Neural progenitor cell (in vitro differentiated cells): ENCODE results near the gene GPRC5D. TPM values are rescaled to one million over a fixed set of nuclear protein-coding genes. Genes with fewer than 3 reads are reported as not detected.

Experiments used
- DNase-seq: peaks from one replicate; pipeline ENCODE4 v3.0.0-alpha.2; 2016; ENCODE audit warnings: low spot score
- H2AFZ ChIP-seq: fragments of 200-600 bp; sonication (generic); replicated peaks from 2 replicates; pipeline ENCODE4 v1.6.1; 2016; ENCODE audit warnings: antibody characterized with exemption
- H3F3A ChIP-seq: fragments of 200-600 bp; sonication (generic); 2 replicates; pipeline ENCODE4 v1.6.1; 2016; ENCODE audit warnings: antibody characterized with exemption, low read depth
- H3K27ac ChIP-seq: fragments of 200-600 bp; sonication (generic); 2 replicates; pipeline ENCODE4 v1.5.1; 2016; ENCODE audit warnings: mild to moderate bottlenecking
- H3K27me3 ChIP-seq: fragments of 200-600 bp; sonication (generic); 2 replicates; pipeline ENCODE4 v1.6.1; 2016; ENCODE audit warnings: mild to moderate bottlenecking, moderate library complexity
- H3K36me3 ChIP-seq: fragments of 200-600 bp; sonication (generic); 2 replicates; pipeline ENCODE4 v1.5.1; 2016
- H3K4me1 ChIP-seq: fragments of 200-600 bp; sonication (generic); 2 replicates; pipeline ENCODE4 v1.6.1; 2016; ENCODE audit warnings: mixed run types
- H3K4me2 ChIP-seq: fragments of 200-600 bp; sonication (generic); 2 replicates; pipeline ENCODE4 v1.6.1; 2016
- H3K4me3 ChIP-seq: fragments of 200-600 bp; sonication (generic); 2 replicates; pipeline ENCODE4 v1.5.1; 2016
- H3K79me2 ChIP-seq: fragments of 200-600 bp; sonication (generic); 2 replicates; pipeline ENCODE4 v1.6.1; 2016; ENCODE audit warnings: low read depth
- H3K9ac ChIP-seq: fragments of 200-600 bp; sonication (generic); 2 replicates; pipeline ENCODE4 v1.6.1; 2016
- H3K9me3 ChIP-seq: fragments of 200-600 bp; sonication (generic); 2 replicates; pipeline ENCODE4 v1.5.1; 2016; ENCODE audit warnings: low read depth
- H4K20me1 ChIP-seq: fragments of 200-600 bp; sonication (generic); 2 replicates; pipeline ENCODE4 v1.6.1; 2016; ENCODE audit warnings: low read depth
- H3K27ac Mint-ChIP-seq: 3 replicates; pipeline ENCODE4 v1.8.0; 2021; ENCODE audit warnings: mixed read lengths
- H3K27me3 Mint-ChIP-seq: 2 replicates; pipeline ENCODE4 v1.8.0; 2022; ENCODE audit warnings: low read depth, mild to moderate bottlenecking, inconsistent platforms, moderate library complexity, mixed read lengths; ENCODE audit not compliant: insufficient read depth
- H3K36me3 Mint-ChIP-seq: 3 replicates; pipeline ENCODE4 v1.8.0; 2021; ENCODE audit warnings: mixed read lengths
- H3K4me1 Mint-ChIP-seq: 3 replicates; pipeline ENCODE4 v1.8.0; 2021; ENCODE audit warnings: mixed read lengths
- H3K4me3 Mint-ChIP-seq: 3 replicates; pipeline ENCODE4 v1.8.0; 2021; ENCODE audit warnings: mild to moderate bottlenecking, moderate library complexity, mixed read lengths
- H3K9me3 Mint-ChIP-seq: 3 replicates; pipeline ENCODE4 v1.8.0; 2020; ENCODE audit warnings: mixed read lengths
- EZH2 ChIP-seq: fragments of 200-600 bp; sonication (generic); IDR thresholded peaks from 2 replicates; pipeline ENCODE4 v1.6.1; 2017; ENCODE audit warnings: antibody characterized with exemption, mild to moderate bottlenecking, moderate library complexity
- EZH2phosphoT487 ChIP-seq: fragments of 200-600 bp; sonication (generic); IDR thresholded peaks from 2 replicates; pipeline ENCODE4 v1.6.1; 2017; ENCODE audit warnings: antibody characterized with exemption
- total RNA-seq: library from RNA; depleted of rRNA; stranded (reverse); fragments of >200 nt; gene quantifications from 2 replicates; pipeline ENCODE4 v1.2.3, GENCODE V29; 2015; ENCODE audit warnings: low replicate concordance
- TF ChIP-seq, protein P1 (sequence below): fragments of 200-600 bp; sonication (generic); IDR thresholded peaks from 2 replicates; pipeline ENCODE4 v1.5.1; 2017; ENCODE audit warnings: antibody characterized with exemption, mild to moderate bottlenecking

The GPRC5D gene
- total RNA-seq, 1 donor from 2014 or later = not detected

DNA sequence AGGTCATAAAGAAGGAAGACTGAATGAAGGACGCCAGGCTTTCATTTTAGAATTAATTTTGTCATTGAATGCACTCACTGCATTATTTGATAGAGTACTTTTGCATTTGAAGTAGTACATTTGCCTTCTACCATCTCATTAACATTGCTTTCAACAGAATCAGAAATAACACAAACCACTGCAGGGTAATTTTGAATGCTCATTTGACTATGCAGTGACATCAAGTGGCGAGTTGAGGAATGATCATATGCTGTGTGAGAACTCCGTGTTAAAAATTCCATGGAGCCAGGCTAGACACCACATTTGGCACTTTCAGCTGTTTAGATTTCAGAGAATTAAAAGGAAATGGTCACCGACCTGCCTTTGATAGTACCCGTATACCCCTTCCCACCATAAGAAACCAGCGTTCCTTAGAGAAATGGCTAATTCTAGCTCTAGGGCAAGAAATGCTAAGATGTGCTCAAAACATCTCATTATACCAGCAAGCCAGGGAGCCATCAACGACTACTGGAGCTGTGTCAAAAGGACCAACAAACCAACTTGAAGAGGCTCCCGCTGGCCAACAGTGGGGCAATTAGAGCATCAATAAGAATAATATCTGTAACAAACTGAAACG is 31.6 kb upstream of the GPRC5D start:
- no peak overlapping the region for H3K4me3 Mint-ChIP-seq
- Histone ChIP-seq H3K9me3 (no peaks in the 10 kb centered on the region), H2AFZ (no peak overlapping the region), H4K20me1 (no peaks in the 10 kb centered on the region), H3K4me2 (no peak overlapping the region), H3K4me1 (no peaks in the 10 kb centered on the region), H3K4me3 (no peak overlapping the region), H3K79me2 (no peaks in the 10 kb centered on the region), H3F3A (no peaks in the 10 kb centered on the region), H3K27me3 (no peaks in the 10 kb centered on the region), H3K27ac (no peak overlapping the region), H3K9ac (no peak overlapping the region), H3K36me3 (no peaks in the 10 kb centered on the region)
- TF ChIP-seq EZH2 = no peak
- TF ChIP-seq, protein P1, sequence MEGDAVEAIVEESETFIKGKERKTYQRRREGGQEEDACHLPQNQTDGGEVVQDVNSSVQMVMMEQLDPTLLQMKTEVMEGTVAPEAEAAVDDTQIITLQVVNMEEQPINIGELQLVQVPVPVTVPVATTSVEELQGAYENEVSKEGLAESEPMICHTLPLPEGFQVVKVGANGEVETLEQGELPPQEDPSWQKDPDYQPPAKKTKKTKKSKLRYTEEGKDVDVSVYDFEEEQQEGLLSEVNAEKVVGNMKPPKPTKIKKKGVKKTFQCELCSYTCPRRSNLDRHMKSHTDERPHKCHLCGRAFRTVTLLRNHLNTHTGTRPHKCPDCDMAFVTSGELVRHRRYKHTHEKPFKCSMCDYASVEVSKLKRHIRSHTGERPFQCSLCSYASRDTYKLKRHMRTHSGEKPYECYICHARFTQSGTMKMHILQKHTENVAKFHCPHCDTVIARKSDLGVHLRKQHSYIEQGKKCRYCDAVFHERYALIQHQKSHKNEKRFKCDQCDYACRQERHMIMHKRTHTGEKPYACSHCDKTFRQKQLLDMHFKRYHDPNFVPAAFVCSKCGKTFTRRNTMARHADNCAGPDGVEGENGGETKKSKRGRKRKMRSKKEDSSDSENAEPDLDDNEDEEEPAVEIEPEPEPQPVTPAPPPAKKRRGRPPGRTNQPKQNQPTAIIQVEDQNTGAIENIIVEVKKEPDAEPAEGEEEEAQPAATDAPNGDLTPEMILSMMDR = peak; percentile 63
- H3K27me3 Mint-ChIP-seq = no peaks in the 10 kb centered on the region
- H3K9me3 Mint-ChIP-seq = no peaks in the 10 kb centered on the region
- H3K27ac Mint-ChIP-seq = no peak overlapping the region
- DNase-seq = no peak
- peaks cover 9% of the 10 kb centered on the region for H3K36me3 Mint-ChIP-seq
- no peaks in the 10 kb centered on the region for H3K4me1 Mint-ChIP-seq

DNA sequence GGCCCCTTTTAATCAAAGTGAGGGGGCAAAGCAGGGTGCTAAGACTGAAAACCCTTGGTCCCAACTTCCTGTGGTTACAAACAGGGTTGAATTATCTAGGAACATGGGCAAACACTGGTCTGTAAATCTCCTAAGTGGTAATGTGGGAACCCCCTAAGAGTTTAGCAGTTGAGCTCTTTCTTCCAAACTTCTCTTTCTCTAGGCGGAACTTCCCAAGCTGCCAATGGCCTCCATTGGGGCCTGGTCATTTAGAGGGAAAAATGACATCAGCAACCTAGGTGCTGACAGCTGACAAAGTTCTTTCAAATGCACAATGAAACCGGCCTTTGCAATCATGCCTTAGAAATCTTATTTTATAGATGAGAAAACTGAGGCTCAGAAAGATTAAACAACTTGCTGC is 30.4 kb upstream of the GPRC5D start:
- no peak for DNase-seq
- Mint-ChIP-seq H3K36me3 (peaks cover 11% of the 10 kb centered on the region), H3K9me3 (no peaks in the 10 kb centered on the region), H3K4me1 (no peaks in the 10 kb centered on the region), H3K4me3 (no peak overlapping the region), H3K27ac (no peak overlapping the region), H3K27me3 (no peaks in the 10 kb centered on the region)
- Histone ChIP-seq H3K4me2 (no peak overlapping the region), H3K36me3 (no peaks in the 10 kb centered on the region), H3K9me3 (no peaks in the 10 kb centered on the region), H3K27me3 (no peaks in the 10 kb centered on the region), H3K9ac (no peak overlapping the region), H3K27ac (no peak overlapping the region), H3F3A (no peaks in the 10 kb centered on the region), H3K79me2 (no peaks in the 10 kb centered on the region), H3K4me1 (no peaks in the 10 kb centered on the region), H3K4me3 (no peak overlapping the region), H4K20me1 (no peaks in the 10 kb centered on the region), H2AFZ (no peak overlapping the region)
- TF ChIP-seq EZH2phosphoT487 (no peak), EZH2 (no peak)
- TF ChIP-seq, protein P1 = no peak

DNA sequence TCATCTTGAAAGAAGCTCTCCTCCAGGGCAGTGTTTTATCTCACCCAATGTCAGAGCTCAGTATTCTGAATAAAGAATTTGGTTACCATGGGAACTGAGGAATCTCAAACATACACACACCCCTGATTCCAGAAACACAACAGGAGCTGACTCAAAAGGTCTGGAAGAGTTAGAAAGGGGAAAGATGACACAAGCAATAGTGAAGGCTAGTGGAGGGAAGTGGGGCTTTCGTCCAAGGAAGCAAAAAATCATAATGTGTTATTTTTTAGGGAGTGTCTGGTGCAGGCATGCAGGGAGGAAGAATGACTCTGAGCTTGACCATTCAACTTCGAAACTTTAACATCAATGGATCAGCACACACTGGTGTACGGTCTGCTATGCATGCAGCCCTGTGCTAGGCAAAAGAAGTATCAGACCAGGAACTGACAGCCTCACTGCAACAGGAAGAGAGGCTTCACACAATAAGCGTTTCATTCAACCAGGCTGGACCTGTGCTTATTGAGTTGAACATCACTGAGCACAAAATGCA is 27.8 kb upstream of the GPRC5D start:
- peak; percentile 30 for DNase-seq
- Histone ChIP-seq H3K9ac (no peak overlapping the region), H3K4me1 (no peaks in the 10 kb centered on the region), H3K27me3 (no peaks in the 10 kb centered on the region), H4K20me1 (no peaks in the 10 kb centered on the region), H2AFZ (no peak overlapping the region), H3K79me2 (no peaks in the 10 kb centered on the region), H3F3A (no peaks in the 10 kb centered on the region), H3K4me2 (no peak overlapping the region), H3K27ac (no peak overlapping the region), H3K4me3 (no peak overlapping the region), H3K9me3 (no peaks in the 10 kb centered on the region), H3K36me3 (no peaks in the 10 kb centered on the region)
- no peaks in the 10 kb centered on the region for H3K27me3 Mint-ChIP-seq
- TF ChIP-seq, protein P1 = no peak
- TF ChIP-seq EZH2phosphoT487 (no peak), EZH2 (no peak)
- no peaks in the 10 kb centered on the region for H3K4me1 Mint-ChIP-seq
- H3K36me3 Mint-ChIP-seq = peaks cover 15% of the 10 kb centered on the region
- no peak overlapping the region for H3K27ac Mint-ChIP-seq
- no peak overlapping the region for H3K4me3 Mint-ChIP-seq
- no peaks in the 10 kb centered on the region for H3K9me3 Mint-ChIP-seq
